Stomach smooth muscle (tissue), 2 donors: ENCODE data around the gene INKA1.
A peak's percentile ranks its signal among the peaks of the same experiment; 100 is the strongest.
"Not testable (repeated sequence)": the region's sequence is repeated elsewhere in the genome, so short reads cannot be mapped to it uniquely, and the experiment has no call there.

Source experiments
- H3K27ac ChIP-seq: one replicate; pipeline ENCODE4 v1.7.0; 2013; ENCODE audit warnings: mild to moderate bottlenecking, low read length, inconsistent platforms
- H3K27me3 ChIP-seq, 2 donors: one replicate each; pipeline ENCODE4 v1.7.0; 2013; ENCODE audit warnings: low read length in 2 of 2; ENCODE audit not compliant: insufficient read depth in 2 of 2, control insufficient read depth in 1 of 2
- H3K36me3 ChIP-seq, 2 donors: one replicate each; pipeline ENCODE4 v1.7.0; 2013; ENCODE audit warnings: low read length in 2 of 2; ENCODE audit not compliant: control insufficient read depth in 2 of 2, insufficient read depth in 2 of 2
- H3K4me1 ChIP-seq: one replicate; pipeline ENCODE4 v1.7.0; 2013; ENCODE audit warnings: low read length; ENCODE audit not compliant: control insufficient read depth, insufficient read depth
- H3K4me3 ChIP-seq, 2 donors: one replicate each; pipeline ENCODE4 v1.7.0; 2013; ENCODE audit warnings: low read length in 2 of 2
- H3K9ac ChIP-seq, 2 donors: one replicate each; pipeline ENCODE4 v1.7.0; 2013; ENCODE audit warnings: low read length in 2 of 2, mild to moderate bottlenecking in 1 of 2
- H3K9me3 ChIP-seq, 2 donors: one replicate each; pipeline ENCODE4 v1.7.0; 2013; ENCODE audit warnings: low read length in 2 of 2; ENCODE audit not compliant: control insufficient read depth in 2 of 2
- donor health status: healthy.
- donor health status: Pancreatic carcinoma.

INKA1 gene

GRCh38 chr3:49813497-49814174 lies 10.6 kb downstream of the INKA1 start, which contains the start of gene UBA7:
TSS of gene UBA7 (minus strand) at chr3:49813953. CDS start at chr3:49813787, 166 bp downstream.
- peaks cover 18 to 32% of the 10 kb centered on the region in 2 donors for H3K36me3 ChIP-seq
- H3K27ac ChIP-seq, result peak within 1 kb of the TSS; percentile 55
- no peaks in the 10 kb centered on the region for H3K27me3 ChIP-seq
- H3K9ac ChIP-seq, result peak within 1 kb of the TSS; percentile 78 to 83
- no peaks in the 10 kb centered on the region for H3K9me3 ChIP-seq
- peak within 1 kb of the TSS; percentile 86 to 94 for H3K4me3 ChIP-seq
- H3K4me1 ChIP-seq, result peaks cover 18% of the 10 kb centered on the region

GRCh38 chr3:49823131-49823530 lies 20.1 kb downstream of the INKA1 start:
- not testable (repeated sequence) for H3K9ac ChIP-seq, H3K4me3 ChIP-seq, H3K9me3 ChIP-seq, H3K4me1 ChIP-seq, H3K27me3 ChIP-seq, H3K36me3 ChIP-seq, H3K27ac ChIP-seq

GRCh38 chr3:49826016-49826415 lies 23.0 kb downstream of the INKA1 start:
- Histone ChIP-seq H3K27me3 (no peaks in the 10 kb centered on the region), H3K27ac (no peak overlapping the region), H3K4me1 (no peaks in the 10 kb centered on the region), H3K4me3 (no peak overlapping the region), H3K9me3 (no peaks in the 10 kb centered on the region), H3K9ac (no peak overlapping the region), H3K36me3 (peaks cover 0 to 2% of the 10 kb centered on the region in 2 donors)

- H3K4me3 ChIP-seq, result no peak overlapping the region
- no peaks in the 10 kb centered on the region for H3K27me3 ChIP-seq
- H3K9me3 ChIP-seq, result no peaks in the 10 kb centered on the region
- no peaks in the 10 kb centered on the region for H3K4me1 ChIP-seq
- H3K9ac ChIP-seq, result no peak overlapping the region
- H3K36me3 ChIP-seq, result peaks cover 0 to 4% of the 10 kb centered on the region in 2 donors
- no peak overlapping the region for H3K27ac ChIP-seq
Measured at GRCh38 chr3:49831341-49831740, 28.3 kb downstream of the INKA1 start.

DNA sequence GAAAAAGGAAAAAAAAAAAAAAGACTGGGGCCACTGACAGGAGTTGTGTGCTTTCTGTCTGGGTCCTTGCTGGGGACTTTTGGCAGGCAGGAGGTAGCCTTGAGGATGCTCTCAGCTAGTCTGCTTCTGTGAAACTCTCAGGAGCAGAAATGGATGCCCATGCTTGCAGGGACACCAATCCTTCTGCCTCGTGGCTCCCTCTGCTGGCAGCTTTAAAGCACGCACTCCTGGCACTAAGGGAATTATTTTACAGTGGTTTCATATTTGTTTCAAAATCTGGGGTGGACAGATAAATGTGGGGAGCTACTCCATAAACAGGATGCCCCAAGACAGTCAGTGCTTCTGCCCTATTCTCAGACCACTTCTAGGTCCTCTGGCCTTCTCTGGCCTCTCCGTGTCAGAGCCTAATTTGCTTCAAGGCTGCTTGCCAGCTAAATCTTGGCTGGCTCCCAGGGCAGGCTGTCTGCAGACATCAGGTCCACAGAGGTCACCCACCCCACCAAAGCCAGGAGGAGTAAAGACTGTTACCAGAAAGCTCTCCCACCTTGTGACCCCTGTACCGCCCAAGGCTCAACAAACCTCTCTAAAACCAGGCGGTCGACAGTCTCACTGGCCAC lies 36.2 kb downstream of the INKA1 start:
- Histone ChIP-seq H3K9ac (peak overlapping the region in 1 of 2 donors; percentile 51), H3K4me1 (peaks cover 11% of the 10 kb centered on the region), H3K9me3 (no peaks in the 10 kb centered on the region), H3K27me3 (no peaks in the 10 kb centered on the region), H3K4me3 (peak overlapping the region in 1 of 2 donors; percentile 40), H3K36me3 (no peaks in the 10 kb centered on the region), H3K27ac (peak overlapping the region; percentile 6)

- Histone ChIP-seq H3K4me1 (peaks cover 11% of the 10 kb centered on the region), H3K4me3 (no peak overlapping the region), H3K9me3 (no peaks in the 10 kb centered on the region), H3K36me3 (no peaks in the 10 kb centered on the region), H3K27me3 (no peaks in the 10 kb centered on the region), H3K27ac (no peak overlapping the region), H3K9ac (peak overlapping the region in 1 of 2 donors; percentile 36)
Measured at GRCh38 chr3:49840388-49840787, 37.3 kb downstream of the INKA1 start.

DNA sequence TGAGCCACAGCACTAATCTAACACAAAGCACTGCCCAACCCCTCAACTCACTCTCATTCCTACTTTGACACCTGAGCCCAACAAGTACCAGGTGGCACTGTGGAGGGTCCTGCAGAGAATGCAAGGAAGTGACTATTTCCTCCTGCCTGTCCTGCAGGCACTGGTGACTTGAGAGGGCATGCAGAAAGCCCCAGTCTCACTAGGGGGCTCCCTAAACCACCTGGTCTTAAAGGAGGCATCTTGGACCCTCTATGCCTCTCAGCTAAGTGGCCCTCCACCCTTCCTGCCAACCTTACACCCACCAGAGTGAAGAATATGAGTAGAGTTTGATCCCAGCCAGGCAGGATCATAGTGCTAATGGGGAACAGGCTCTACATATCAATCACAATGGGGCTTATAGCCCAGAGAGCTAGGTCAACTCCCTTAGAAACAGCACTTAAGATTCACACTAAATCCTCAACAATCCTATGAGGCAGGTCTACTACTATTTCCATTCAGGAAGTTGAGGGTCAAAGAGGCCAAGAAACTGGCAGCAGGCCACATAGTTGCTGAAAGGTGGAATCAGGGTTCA lies 38.1 kb downstream of the INKA1 start:
- Histone ChIP-seq H3K27ac (no peak overlapping the region), H3K27me3 (no peaks in the 10 kb centered on the region), H3K9ac (no peak overlapping the region), H3K36me3 (no peaks in the 10 kb centered on the region), H3K9me3 (no peaks in the 10 kb centered on the region), H3K4me1 (peaks cover 11% of the 10 kb centered on the region), H3K4me3 (no peak overlapping the region)

DNA sequence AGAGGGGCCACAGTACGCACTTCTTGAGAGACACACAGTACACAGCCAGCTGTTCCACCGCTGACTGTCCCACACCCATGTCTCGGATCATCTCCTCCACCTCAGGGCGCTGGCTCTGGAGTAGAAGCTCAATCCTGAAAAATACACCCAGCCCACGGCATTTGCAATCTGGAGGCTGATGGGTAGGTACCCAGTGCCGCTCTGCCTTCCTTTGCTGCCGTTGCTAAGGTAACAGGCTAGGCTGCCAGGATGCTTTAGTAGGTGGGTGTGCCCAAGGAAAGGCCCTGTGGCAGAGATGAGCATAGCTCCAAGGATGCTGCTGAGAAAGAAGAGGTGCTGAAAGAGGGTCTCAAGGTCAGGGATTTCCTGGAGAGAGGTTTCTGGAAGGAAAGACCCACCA lies 38.7 kb downstream of the INKA1 start:
- H3K27ac ChIP-seq, result no peak overlapping the region

GRCh38 chr3:49842843-49843517 lies 39.9 kb downstream of the INKA1 start:
- H3K9ac ChIP-seq, result no peak overlapping the region

More for the DNA sequence above, 38.7 kb downstream of the INKA1 start:
- Histone ChIP-seq H3K36me3 (no peaks in the 10 kb centered on the region), H3K4me3 (no peak overlapping the region), H3K4me1 (peaks cover 11% of the 10 kb centered on the region), H3K9ac (no peak overlapping the region), H3K27me3 (no peaks in the 10 kb centered on the region), H3K9me3 (no peaks in the 10 kb centered on the region)

DNA sequence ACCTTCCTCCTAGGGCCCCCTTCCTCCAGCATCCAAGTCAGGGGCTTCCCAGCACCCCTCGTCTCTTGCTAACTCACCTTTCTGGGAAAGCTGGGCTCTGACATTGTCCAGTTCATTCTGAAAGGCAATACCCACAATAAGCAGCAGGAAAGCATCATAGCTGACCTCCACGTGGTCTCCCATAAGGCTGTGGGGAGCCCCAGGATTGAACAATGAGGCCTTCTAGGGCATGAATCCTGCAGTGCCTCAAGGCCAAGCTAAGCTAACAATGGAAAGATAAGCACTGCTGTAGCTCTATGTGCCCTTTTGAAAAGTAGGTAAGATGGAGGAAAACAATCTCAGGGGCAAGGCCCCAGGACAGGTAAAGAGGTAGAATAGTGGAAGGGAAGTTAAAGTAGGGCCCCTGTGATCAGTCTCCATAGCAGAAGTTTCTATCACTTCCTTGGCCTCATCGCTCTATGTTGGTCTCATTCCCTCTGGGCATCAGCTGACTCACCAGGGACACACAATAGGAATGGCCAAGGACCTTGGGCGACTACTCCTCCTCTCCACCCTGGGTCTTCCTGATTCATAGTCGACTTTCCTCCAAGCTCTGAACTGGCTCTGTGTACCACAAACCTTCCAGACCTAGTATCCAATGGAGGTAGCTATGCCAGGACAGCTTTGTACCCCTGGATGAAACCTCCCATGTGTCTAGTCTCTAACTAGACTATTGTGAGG lies 41.6 kb downstream of the INKA1 start:
- no peak overlapping the region for H3K27ac ChIP-seq

More at GRCh38 chr3:49842843-49843517, 39.9 kb downstream of the INKA1 start:
- Histone ChIP-seq H3K9me3 (no peaks in the 10 kb centered on the region), H3K4me1 (peaks cover 11% of the 10 kb centered on the region), H3K27me3 (no peaks in the 10 kb centered on the region), H3K27ac (no peak overlapping the region), H3K36me3 (no peaks in the 10 kb centered on the region), H3K4me3 (no peak overlapping the region)

More for the DNA sequence above, 41.6 kb downstream of the INKA1 start:
- H3K36me3 ChIP-seq, result no peaks in the 10 kb centered on the region
- no peaks in the 10 kb centered on the region for H3K9me3 ChIP-seq
- peaks cover 5% of the 10 kb centered on the region for H3K4me1 ChIP-seq
- no peak overlapping the region for H3K9ac ChIP-seq
- H3K27me3 ChIP-seq, result no peaks in the 10 kb centered on the region
- no peak overlapping the region for H3K4me3 ChIP-seq
